H9 (cell line): ENCODE data around the gene LRRN4. TPM values are rescaled to one million over a fixed set of nuclear protein-coding genes. Genes with fewer than 3 reads are reported as not detected.

Source experiments
- DNase-seq: peaks from one replicate; pipeline ENCODE4 v3.0.0-alpha.2; 2017
- H2AFZ ChIP-seq: one replicate; pipeline ENCODE4 v1.6.1; 2013; ENCODE audit warnings: mild to moderate bottlenecking, low read length, control low read depth, moderate library complexity
- H2AK5ac ChIP-seq: 2 replicates; pipeline ENCODE4 v1.6.1; 2013; ENCODE audit warnings: low read length, control low read depth, mixed read lengths; ENCODE audit not compliant: insufficient read length
- H2BK120ac ChIP-seq: one replicate; pipeline ENCODE4 v1.6.1; 2013; ENCODE audit warnings: low read depth, mild to moderate bottlenecking, low read length, control low read depth, inconsistent platforms; ENCODE audit not compliant: poor library complexity, severe bottlenecking
- H2BK12ac ChIP-seq: 2 replicates; pipeline ENCODE4 v1.6.1; 2013; ENCODE audit warnings: low read length, control low read depth, mixed read lengths, low read depth; ENCODE audit not compliant: insufficient read length
- H2BK15ac ChIP-seq: 2 replicates; pipeline ENCODE4 v1.6.1; 2013; ENCODE audit warnings: low read depth, low read length, control low read depth
- H2BK20ac ChIP-seq: one replicate; pipeline ENCODE4 v1.6.1; 2013; ENCODE audit warnings: low read depth, mild to moderate bottlenecking, low read length, control low read depth, inconsistent platforms; ENCODE audit not compliant: poor library complexity, severe bottlenecking
- H2BK5ac ChIP-seq: 2 replicates; pipeline ENCODE4 v1.6.1; 2013; ENCODE audit warnings: low read length, control low read depth, mixed read lengths; ENCODE audit not compliant: insufficient read length
- H3K14ac ChIP-seq: 2 replicates; pipeline ENCODE4 v1.6.1; 2013; ENCODE audit warnings: low read length, control low read depth; ENCODE audit not compliant: insufficient read depth
- H3K18ac ChIP-seq: 2 replicates; pipeline ENCODE4 v1.6.1; 2013; ENCODE audit warnings: low read depth, mild to moderate bottlenecking, mixed read lengths, low read length, control low read depth; ENCODE audit not compliant: insufficient read length
- H3K23ac ChIP-seq: 2 replicates; pipeline ENCODE4 v1.6.1; 2013; ENCODE audit warnings: low read length, control low read depth, mixed read lengths, low read depth; ENCODE audit not compliant: insufficient read length
- H3K23me2 ChIP-seq: 2 replicates; pipeline ENCODE4 v1.6.1; 2013; ENCODE audit warnings: low read depth, mild to moderate bottlenecking, mixed read lengths, low read length, control low read depth; ENCODE audit not compliant: insufficient read length, poor library complexity, severe bottlenecking
- H3K27ac ChIP-seq: 2 replicates; pipeline ENCODE4 v1.5.1; 2013; ENCODE audit warnings: low read length, control low read depth, mixed read lengths, low read depth; ENCODE audit not compliant: insufficient read length
- H3K27me3 ChIP-seq: 2 replicates; pipeline ENCODE4 v1.6.1; 2013; ENCODE audit warnings: low read length, control low read depth, inconsistent platforms; ENCODE audit not compliant: insufficient read depth
- H3K4ac ChIP-seq: 2 replicates; pipeline ENCODE4 v1.6.1; 2013; ENCODE audit warnings: low read depth, mild to moderate bottlenecking, control low read depth, inconsistent platforms, low read length, moderate library complexity
- H3K4me1 ChIP-seq: 2 replicates; pipeline ENCODE4 v1.6.1; 2013; ENCODE audit warnings: low read length, control low read depth, inconsistent platforms; ENCODE audit not compliant: insufficient read depth
- H3K4me2 ChIP-seq: 2 replicates; pipeline ENCODE4 v1.6.1; 2013; ENCODE audit warnings: low read length, control low read depth, mixed read lengths; ENCODE audit not compliant: insufficient read length, insufficient read depth
- H3K56ac ChIP-seq: 2 replicates; pipeline ENCODE4 v1.6.1; 2013; ENCODE audit warnings: low read depth, mild to moderate bottlenecking, mixed read lengths, low read length, control low read depth; ENCODE audit not compliant: insufficient read length
- H3K79me1 ChIP-seq: 2 replicates; pipeline ENCODE4 v1.6.1; 2013; ENCODE audit warnings: low read depth, mild to moderate bottlenecking, moderate library complexity, low read length, control low read depth, inconsistent platforms; ENCODE audit not compliant: insufficient read depth, poor library complexity, severe bottlenecking
- H3K79me2 ChIP-seq: 2 replicates; pipeline ENCODE4 v1.6.1; 2013; ENCODE audit warnings: low read length, control low read depth, inconsistent platforms; ENCODE audit not compliant: insufficient read depth
- H3K9ac ChIP-seq: 2 replicates; pipeline ENCODE4 v1.6.1; 2013; ENCODE audit warnings: low read length, control low read depth, mixed read lengths; ENCODE audit not compliant: insufficient read length; ENCODE audit errors: extremely low read depth
- H3K9me3 ChIP-seq: one replicate; pipeline ENCODE4 v1.6.1; 2013; ENCODE audit warnings: low read depth, low read length, inconsistent platforms; ENCODE audit not compliant: control insufficient read depth
- H3T11ph ChIP-seq: one replicate; pipeline ENCODE4 v1.6.1; 2013; ENCODE audit warnings: mild to moderate bottlenecking, low read length, control low read depth, inconsistent platforms
- H4K20me1 ChIP-seq: one replicate; pipeline ENCODE4 v1.6.1; 2013; ENCODE audit not compliant: control insufficient read depth, insufficient read length, insufficient read depth
- H4K5ac ChIP-seq: 2 replicates; pipeline ENCODE4 v1.6.1; 2013; ENCODE audit warnings: low read depth, mild to moderate bottlenecking, mixed read lengths, low read length, control low read depth; ENCODE audit not compliant: insufficient read length
- H4K8ac ChIP-seq: replicated peaks from 2 replicates; pipeline ENCODE4 v1.6.1; 2013; ENCODE audit warnings: low read length, control low read depth, mixed read lengths, low read depth; ENCODE audit not compliant: insufficient read length
- H4K91ac ChIP-seq: 2 replicates; pipeline ENCODE4 v1.6.1; 2013; ENCODE audit warnings: low read depth, mild to moderate bottlenecking, moderate library complexity, mixed read lengths, low read length, control low read depth; ENCODE audit not compliant: insufficient read length
- H3K27ac Mint-ChIP-seq, 3 experiments: 2 replicates in 2 of 3; 3 replicates in 1 of 3; pipeline ENCODE4 v1.8.0; 2020 to 2021; ENCODE audit warnings: mixed read lengths in 3 of 3, mild to moderate bottlenecking in 1 of 3, moderate library complexity in 1 of 3
- H3K27me3 Mint-ChIP-seq: 2 replicates; pipeline ENCODE4 v1.8.0; 2021; ENCODE audit warnings: low read depth, mild to moderate bottlenecking, moderate library complexity, mixed read lengths
- H3K36me3 Mint-ChIP-seq, 3 experiments: 2 replicates in 2 of 3; 3 replicates in 1 of 3; pipeline ENCODE4 v1.8.0; 2020 to 2021; ENCODE audit warnings: low read depth in 3 of 3, mixed read lengths in 3 of 3; ENCODE audit not compliant: insufficient read depth in 1 of 3
- H3K4me1 Mint-ChIP-seq, 2 experiments: 2 replicates each; pipeline ENCODE4 v1.8.0; 2020; ENCODE audit warnings: mixed read lengths in 2 of 2
- H3K4me3 Mint-ChIP-seq, 2 experiments: 2 replicates in 1 of 2; 3 replicates in 1 of 2; pipeline ENCODE4 v1.8.0; 2020 to 2021; ENCODE audit warnings: mild to moderate bottlenecking in 2 of 2, mixed read lengths in 2 of 2, moderate library complexity in 1 of 2
- H3K9me3 Mint-ChIP-seq, 2 experiments: 2 replicates in 1 of 2; 3 replicates in 1 of 2; pipeline ENCODE4 v1.8.0; 2020; ENCODE audit warnings: mild to moderate bottlenecking in 2 of 2, mixed read lengths in 2 of 2, moderate library complexity in 1 of 2
- WGBS: extraction: QIAGEN DNeasy Blood & Tissue Kit; methylation state at CpG from one replicate; pipeline ENCODE4 v1.1.7; 2013; ENCODE audit warnings: missing lambda C conversion rate, low lambda C conversion rate, mixed read lengths; ENCODE audit not compliant: insufficient read length; ENCODE audit errors: extremely low coverage; 5-methylcytosine and 5-hydroxymethylcytosine counted together
- total RNA-seq: library from RNA; stranded (reverse); gene quantifications from 2 replicates; pipeline ENCODE4 v1.2.1, GENCODE V29; 2021
- TF ChIP-seq, protein P1 (sequence below): fragments of 200-600 bp; sonication (generic); conservative IDR thresholded peaks from 3 replicates; pipeline ENCODE4 v1.8.0; 2021; ENCODE audit warnings: antibody characterized with exemption, mild to moderate bottlenecking

The LRRN4 gene
- total RNA-seq, 1 experiment from 2014 or later: 0.22 TPM

DNA sequence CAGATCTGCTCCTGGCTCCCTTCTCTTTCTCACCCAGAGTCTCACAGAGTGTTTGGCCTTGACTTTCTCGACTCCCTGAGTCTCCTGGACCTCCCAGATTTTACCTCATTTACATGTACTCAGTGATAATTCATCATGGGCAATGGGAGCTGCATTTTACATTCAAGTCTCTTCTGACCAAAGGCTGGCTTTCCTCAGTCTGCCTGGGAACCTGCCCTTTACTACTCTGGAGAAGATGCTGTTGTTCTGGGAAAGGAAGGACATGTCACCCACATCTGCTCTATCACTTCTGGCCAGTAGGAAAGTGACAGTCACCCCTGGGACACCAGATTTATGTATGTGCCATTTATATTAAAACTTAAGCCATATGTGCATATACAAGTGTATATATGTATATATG is 7.4 kb downstream of the LRRN4 start:
- Histone ChIP-seq H3K9me3 (no peaks in the 10 kb centered on the region), H2BK12ac (no peak overlapping the region), H3T11ph (no peak overlapping the region), H3K23ac (no peak overlapping the region), H4K91ac (no peak overlapping the region), H4K5ac (no peak overlapping the region), H3K27ac (no peak overlapping the region), H2AK5ac (no peak overlapping the region), H2AFZ (no peak overlapping the region), H3K4me1 (no peaks in the 10 kb centered on the region; the same call in 1 of the 2 replicates), H3K79me1 (no peaks in the 10 kb centered on the region), H2BK120ac (no peak overlapping the region), H3K4ac (no peak overlapping the region), H3K18ac (no peak overlapping the region), H3K27me3 (peaks cover 12% of the 10 kb centered on the region; the same call in 1 of the 2 replicates), H3K79me2 (no peaks in the 10 kb centered on the region), H4K20me1 (no peaks in the 10 kb centered on the region), H3K9ac (no peak overlapping the region), H2BK15ac (no peak overlapping the region), H2BK5ac (no peak overlapping the region), H3K23me2 (no peaks in the 10 kb centered on the region), H3K14ac (no peak overlapping the region), H3K4me2 (no peak overlapping the region), H4K8ac (no peak overlapping the region), H2BK20ac (no peak overlapping the region), H3K56ac (no peak overlapping the region)
- no peak overlapping the region for H3K27ac Mint-ChIP-seq
- TF ChIP-seq, protein P1, sequence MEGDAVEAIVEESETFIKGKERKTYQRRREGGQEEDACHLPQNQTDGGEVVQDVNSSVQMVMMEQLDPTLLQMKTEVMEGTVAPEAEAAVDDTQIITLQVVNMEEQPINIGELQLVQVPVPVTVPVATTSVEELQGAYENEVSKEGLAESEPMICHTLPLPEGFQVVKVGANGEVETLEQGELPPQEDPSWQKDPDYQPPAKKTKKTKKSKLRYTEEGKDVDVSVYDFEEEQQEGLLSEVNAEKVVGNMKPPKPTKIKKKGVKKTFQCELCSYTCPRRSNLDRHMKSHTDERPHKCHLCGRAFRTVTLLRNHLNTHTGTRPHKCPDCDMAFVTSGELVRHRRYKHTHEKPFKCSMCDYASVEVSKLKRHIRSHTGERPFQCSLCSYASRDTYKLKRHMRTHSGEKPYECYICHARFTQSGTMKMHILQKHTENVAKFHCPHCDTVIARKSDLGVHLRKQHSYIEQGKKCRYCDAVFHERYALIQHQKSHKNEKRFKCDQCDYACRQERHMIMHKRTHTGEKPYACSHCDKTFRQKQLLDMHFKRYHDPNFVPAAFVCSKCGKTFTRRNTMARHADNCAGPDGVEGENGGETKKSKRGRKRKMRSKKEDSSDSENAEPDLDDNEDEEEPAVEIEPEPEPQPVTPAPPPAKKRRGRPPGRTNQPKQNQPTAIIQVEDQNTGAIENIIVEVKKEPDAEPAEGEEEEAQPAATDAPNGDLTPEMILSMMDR: no peak
- H3K9me3 Mint-ChIP-seq: no peaks in the 10 kb centered on the region
- H3K27me3 Mint-ChIP-seq: peaks cover 40% of the 10 kb centered on the region
- H3K4me3 Mint-ChIP-seq: no peak overlapping the region
- no peak for DNase-seq
- H3K36me3 Mint-ChIP-seq: peaks cover 0 to 9% (median 0%) of the 10 kb centered on the region in 3 experiments; a peak in 5 of 7 replicates
- 0 out of 4 replicates have a peak, but pooled peaks cover under 1 to 3% of the 10 kb centered on the region in 2 experiments for H3K4me1 Mint-ChIP-seq
- WGBS: no CpG with 5 or more reads among the region's 1 CpG
